ENCODE results near the gene ZC3H12C. TPM values are rescaled to one million over a fixed set of nuclear protein-coding genes. Genes with fewer than 3 reads are reported as not detected.

The ZC3H12C gene
- total RNA-seq, 1 experiment from 2014 or later: 9.8 TPM

- in situ Hi-C loops (cut with HindIII; ENCODE audit: low pct_unique_long_range_greater_than_20kb, low sequenced_read_pairs): no loop called here
- no peak for DNase-seq (ENCODE audit: low read depth, low spot score)
These were observed 31.4 kb downstream of the ZC3H12C start for GRCh38 chr11:110124605-110125004.

- DNase-seq (ENCODE audit: low read depth, low spot score): no peak
- in situ Hi-C loops (cut with HindIII; ENCODE audit: low pct_unique_long_range_greater_than_20kb, low sequenced_read_pairs): no loop called here
These were observed 32.4 kb downstream of the ZC3H12C start for GRCh38 chr11:110125632-110126031.

- DNase-seq (ENCODE audit: low read depth, low spot score): no peak
- in situ Hi-C loops (cut with HindIII; ENCODE audit: low pct_unique_long_range_greater_than_20kb, low sequenced_read_pairs): no loop called here
These were observed 33.7 kb downstream of the ZC3H12C start for GRCh38 chr11:110126936-110127335.

- in situ Hi-C loops (cut with HindIII; ENCODE audit: low pct_unique_long_range_greater_than_20kb, low sequenced_read_pairs): no loop called here
- DNase-seq (ENCODE audit: low read depth, low spot score): peak; percentile 49
These were observed 35.0 kb downstream of the ZC3H12C start for GRCh38 chr11:110128161-110128560.

GRCh38 chr11:110130642-110131238, 37.5 kb downstream of the ZC3H12C start:
- no peak for DNase-seq (ENCODE audit: low read depth, low spot score)
- in situ Hi-C loops (cut with HindIII; ENCODE audit: low pct_unique_long_range_greater_than_20kb, low sequenced_read_pairs): no loop called here

GRCh38 chr11:110131386-110132123, 38.4 kb downstream of the ZC3H12C start:
- no peak for DNase-seq (ENCODE audit: low read depth, low spot score)
- in situ Hi-C loops (cut with HindIII; ENCODE audit: low pct_unique_long_range_greater_than_20kb, low sequenced_read_pairs): no loop called here

GRCh38 chr11:110133160-110133559, 40.0 kb downstream of the ZC3H12C start:
- no peak for DNase-seq (ENCODE audit: low read depth, low spot score)
- in situ Hi-C loops (cut with HindIII; ENCODE audit: low pct_unique_long_range_greater_than_20kb, low sequenced_read_pairs): no loop called here

GRCh38 chr11:110134110-110134509, 40.9 kb downstream of the ZC3H12C start:
- in situ Hi-C loops (cut with HindIII; ENCODE audit: low pct_unique_long_range_greater_than_20kb, low sequenced_read_pairs): no loop called here
- DNase-seq (ENCODE audit: low read depth, low spot score): no peak

- in situ Hi-C loops (cut with HindIII; ENCODE audit: low pct_unique_long_range_greater_than_20kb, low sequenced_read_pairs): no loop called here
- no peak for DNase-seq (ENCODE audit: low read depth, low spot score)
These were observed 48.6 kb downstream of the ZC3H12C start for GRCh38 chr11:110141812-110142211.

- in situ Hi-C loops (cut with HindIII; ENCODE audit: low pct_unique_long_range_greater_than_20kb, low sequenced_read_pairs): no loop called here
- no peak for DNase-seq (ENCODE audit: low read depth, low spot score)
These were observed 54.9 kb downstream of the ZC3H12C start for GRCh38 chr11:110147962-110148709.

GRCh38 chr11:110148775-110149744, 55.9 kb downstream of the ZC3H12C start:
- in situ Hi-C loops (cut with HindIII; ENCODE audit: low pct_unique_long_range_greater_than_20kb, low sequenced_read_pairs): no loop called here
- DNase-seq (ENCODE audit: low read depth, low spot score): no peak

- DNase-seq (ENCODE audit: low read depth, low spot score): peak; percentile 11
- in situ Hi-C loops (cut with HindIII; ENCODE audit: low pct_unique_long_range_greater_than_20kb, low sequenced_read_pairs): no loop called here
These were observed 59.0 kb downstream of the ZC3H12C start for GRCh38 chr11:110152199-110152598.

- no peak for DNase-seq (ENCODE audit: low read depth, low spot score)
- in situ Hi-C loops (cut with HindIII; ENCODE audit: low pct_unique_long_range_greater_than_20kb, low sequenced_read_pairs): no loop called here
These were observed 60.3 kb downstream of the ZC3H12C start for GRCh38 chr11:110153474-110153873.

GRCh38 chr11:110156503-110156902, 63.3 kb downstream of the ZC3H12C start:
- DNase-seq (ENCODE audit: low read depth, low spot score): no peak
- in situ Hi-C loops (cut with HindIII; ENCODE audit: low pct_unique_long_range_greater_than_20kb, low sequenced_read_pairs): no loop called here

- DNase-seq (ENCODE audit: low read depth, low spot score): no peak
- in situ Hi-C loops (cut with HindIII; ENCODE audit: low pct_unique_long_range_greater_than_20kb, low sequenced_read_pairs): no loop called here
These were observed 65.4 kb downstream of the ZC3H12C start for GRCh38 chr11:110158317-110159200.

- DNase-seq (ENCODE audit: low read depth, low spot score): no peak
- in situ Hi-C loops (cut with HindIII; ENCODE audit: low pct_unique_long_range_greater_than_20kb, low sequenced_read_pairs): no loop called here
These were observed 66.3 kb downstream of the ZC3H12C start for GRCh38 chr11:110159476-110159875.

GRCh38 chr11:110160016-110160415, 66.8 kb downstream of the ZC3H12C start:
- in situ Hi-C loops (cut with HindIII; ENCODE audit: low pct_unique_long_range_greater_than_20kb, low sequenced_read_pairs): no loop called here
- DNase-seq (ENCODE audit: low read depth, low spot score): no peak
